ENCODE measurements around the gene TLE1. TPM values are rescaled to one million over a fixed set of nuclear protein-coding genes. Genes with fewer than 3 reads are reported as not detected.

Gene TLE1
- total and polyA plus RNA-seq, 10 of the 15 experiments (the other 5 are each of a cell fraction or from before 2014, with no cell fraction given), result 0.04 to 0.23 (median 0.10) TPM; not detected in 6

DNA sequence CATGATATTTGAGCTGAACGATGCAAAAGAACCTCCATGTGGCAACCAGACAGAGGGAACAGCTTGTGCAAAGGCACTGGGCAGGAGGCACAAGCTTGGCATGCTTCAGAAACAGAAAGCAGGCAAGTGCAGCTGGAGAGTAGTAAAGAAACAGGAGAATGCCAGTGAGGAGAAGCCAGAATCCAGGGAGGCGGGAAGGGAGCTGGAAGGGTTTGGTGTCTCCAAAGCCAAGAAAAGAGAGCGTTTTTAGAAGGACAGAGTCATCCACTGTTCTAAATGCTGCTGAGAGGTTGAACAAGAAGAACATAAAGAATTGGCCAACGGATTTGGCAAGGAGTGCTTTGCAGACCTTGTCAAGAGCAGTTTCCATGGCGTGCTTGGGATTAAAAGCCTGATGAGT, 124.7 kb downstream of the TLE1 start:
- FAIRE-seq (no peak), ATAC-seq (no peak), DNase-seq (ENCODE audit: low read depth, low spot score) (no peak)
- no peaks in the 10 kb centered on the region for H3K4me1 ChIP-seq (ENCODE audit: control insufficient read depth, insufficient read depth, low read length)
- no TSS peak for BruUV-seq (replicated peaks)
- H4K20me1 ChIP-seq (ENCODE audit: control insufficient read depth, insufficient read depth), result no peaks in the 10 kb centered on the region
- H3K27ac ChIP-seq (ENCODE audit: control insufficient read depth, insufficient read depth), result no peak overlapping the region
- no peaks in the 10 kb centered on the region for H3K36me3 ChIP-seq (ENCODE audit: control insufficient read depth in 2 of 2, insufficient read depth in 2 of 2, low read length in 1 of 2)
- H2AFZ ChIP-seq (ENCODE audit: control insufficient read depth, low read depth, low read length), result no peak overlapping the region
- intact Hi-C loops (cut with micrococcal nuclease; ENCODE audit: unreplicated experiment) (no loop called here), in situ Hi-C loops (cut with MboI) (no loop called here)
- H3K9me3 ChIP-seq (replicated peaks; ENCODE audit: control insufficient read depth, insufficient read depth, low read length), result no peaks in the 10 kb centered on the region
- no peak overlapping the region for H3K9ac ChIP-seq (ENCODE audit: control insufficient read depth, insufficient read depth, low read length)
- CTCF ChIA-PET, result interaction anchor here (0.7 kb wide), 1 partner anchor 237 kb away, joined by 3 read pairs; no protein-coding TSS in a partner anchor
- H3K4me2 ChIP-seq (ENCODE audit: control insufficient read depth, insufficient read depth), result no peak overlapping the region
- H3K27me3 ChIP-seq (replicated peaks in 1 of 2; ENCODE audit: control insufficient read depth in 2 of 2, insufficient read depth in 2 of 2, low read length in 1 of 2), result no peaks in the 10 kb centered on the region
- SMC1A ChIA-PET (ENCODE audit: uncharacterized antibody, unreplicated experiment), result no interaction called here
- RAD21 ChIA-PET (ENCODE audit: unreplicated experiment), result no interaction called here
- H3K79me2 ChIP-seq (ENCODE audit: control insufficient read depth, insufficient read depth, low read length), result no peaks in the 10 kb centered on the region
- no peak overlapping the region for H3K4me3 ChIP-seq
- POLR2A ChIA-PET, result no interaction called here
- no peak for TF ChIP-seq ZSCAN29 (IDR thresholded peaks at IDR 0.05)
- TF ChIP-seq CBX3 (IDR thresholded peaks at IDR 0.05; ENCODE audit: borderline replicate concordance, low read depth), result no peak
- TF ChIP-seq RFX5 (IDR thresholded peaks at IDR 0.05; ENCODE audit: low read depth, low read length), result no peak
- TF ChIP-seq, protein P1, sequence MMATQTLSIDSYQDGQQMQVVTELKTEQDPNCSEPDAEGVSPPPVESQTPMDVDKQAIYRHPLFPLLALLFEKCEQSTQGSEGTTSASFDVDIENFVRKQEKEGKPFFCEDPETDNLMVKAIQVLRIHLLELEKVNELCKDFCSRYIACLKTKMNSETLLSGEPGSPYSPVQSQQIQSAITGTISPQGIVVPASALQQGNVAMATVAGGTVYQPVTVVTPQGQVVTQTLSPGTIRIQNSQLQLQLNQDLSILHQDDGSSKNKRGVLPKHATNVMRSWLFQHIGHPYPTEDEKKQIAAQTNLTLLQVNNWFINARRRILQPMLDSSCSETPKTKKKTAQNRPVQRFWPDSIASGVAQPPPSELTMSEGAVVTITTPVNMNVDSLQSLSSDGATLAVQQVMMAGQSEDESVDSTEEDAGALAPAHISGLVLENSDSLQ (IDR thresholded peaks at IDR 0.05), result no peak
- no peak for TF ChIP-seq PAX5 (IDR thresholded peaks at IDR 0.05; ENCODE audit: borderline replicate concordance, low read depth, low read length)
- TF ChIP-seq, protein P2, sequence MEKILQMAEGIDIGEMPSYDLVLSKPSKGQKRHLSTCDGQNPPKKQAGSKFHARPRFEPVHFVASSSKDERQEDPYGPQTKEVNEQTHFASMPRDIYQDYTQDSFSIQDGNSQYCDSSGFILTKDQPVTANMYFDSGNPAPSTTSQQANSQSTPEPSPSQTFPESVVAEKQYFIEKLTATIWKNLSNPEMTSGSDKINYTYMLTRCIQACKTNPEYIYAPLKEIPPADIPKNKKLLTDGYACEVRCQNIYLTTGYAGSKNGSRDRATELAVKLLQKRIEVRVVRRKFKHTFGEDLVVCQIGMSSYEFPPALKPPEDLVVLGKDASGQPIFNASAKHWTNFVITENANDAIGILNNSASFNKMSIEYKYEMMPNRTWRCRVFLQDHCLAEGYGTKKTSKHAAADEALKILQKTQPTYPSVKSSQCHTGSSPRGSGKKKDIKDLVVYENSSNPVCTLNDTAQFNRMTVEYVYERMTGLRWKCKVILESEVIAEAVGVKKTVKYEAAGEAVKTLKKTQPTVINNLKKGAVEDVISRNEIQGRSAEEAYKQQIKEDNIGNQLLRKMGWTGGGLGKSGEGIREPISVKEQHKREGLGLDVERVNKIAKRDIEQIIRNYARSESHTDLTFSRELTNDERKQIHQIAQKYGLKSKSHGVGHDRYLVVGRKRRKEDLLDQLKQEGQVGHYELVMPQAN (conservative IDR thresholded peaks at IDR 0.05), result no peak
- TF ChIP-seq IRF4 (IDR thresholded peaks at IDR 0.05; ENCODE audit: low read depth, low read length), result no peak
- TF ChIP-seq POLR2AphosphoS5 (IDR thresholded peaks at IDR 0.05; ENCODE audit: low read length), result no peak
- no peak for TF ChIP-seq CBFB (IDR thresholded peaks at IDR 0.05; ENCODE audit: low read depth)
- TF ChIP-seq, protein P3, sequence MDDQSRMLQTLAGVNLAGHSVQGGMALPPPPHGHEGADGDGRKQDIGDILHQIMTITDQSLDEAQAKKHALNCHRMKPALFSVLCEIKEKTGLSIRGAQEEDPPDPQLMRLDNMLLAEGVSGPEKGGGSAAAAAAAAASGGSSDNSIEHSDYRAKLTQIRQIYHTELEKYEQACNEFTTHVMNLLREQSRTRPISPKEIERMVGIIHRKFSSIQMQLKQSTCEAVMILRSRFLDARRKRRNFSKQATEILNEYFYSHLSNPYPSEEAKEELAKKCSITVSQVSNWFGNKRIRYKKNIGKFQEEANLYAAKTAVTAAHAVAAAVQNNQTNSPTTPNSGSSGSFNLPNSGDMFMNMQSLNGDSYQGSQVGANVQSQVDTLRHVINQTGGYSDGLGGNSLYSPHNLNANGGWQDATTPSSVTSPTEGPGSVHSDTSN (IDR thresholded peaks at IDR 0.05; ENCODE audit: insufficient replicate concordance, low read depth, low read length), result no peak
- TF ChIP-seq TCF7 (IDR thresholded peaks at IDR 0.05; ENCODE audit: borderline replicate concordance), result no peak
- no peak for TF ChIP-seq CHD1 (IDR thresholded peaks at IDR 0.05; ENCODE audit: low read depth, low read length)
- TF ChIP-seq POLR2A (IDR thresholded peaks at IDR 0.05; ENCODE audit: low read depth, low read length), result no peak
- TF ChIP-seq KLF5 (IDR thresholded peaks at IDR 0.05; ENCODE audit: partially characterized antibody), result no peak
- no peak for TF ChIP-seq RAD51 (IDR thresholded peaks at IDR 0.05)
- WGBS (ENCODE audit: insufficient coverage, insufficient replicate concordance, low lambda C conversion rate, missing lambda C conversion rate), result 11% methylated on average over 5 of the region's 5 CpGs

Measured in GM12878 (cell line).